Suppressor macrophage treated with lipopolysaccharide for 4 hours (primary cell): ENCODE data around the gene ITPR1.
"Not testable (repeated sequence)": the region's sequence is repeated elsewhere in the genome, so short reads cannot be mapped to it uniquely, and the experiment has no call there.

Experiments
- DNase-seq: peaks from one replicate; pipeline ENCODE4 v3.0.0-alpha.2; 2020

ITPR1 gene

GRCh38 chr3:4749567-4750002, 256.4 kb downstream of the ITPR1 start:
- DNase-seq = no peak

GRCh38 chr3:4750306-4750968, 257.3 kb downstream of the ITPR1 start:
- DNase-seq = peak; percentile 27

- DNase-seq = no peak
These were observed 257.9 kb downstream of the ITPR1 start for GRCh38 chr3:4751029-4751501.

GRCh38 chr3:4751502-4752101, 258.5 kb downstream of the ITPR1 start:
- peak; percentile 85 for DNase-seq

GRCh38 chr3:4752201-4753072, 259.3 kb downstream of the ITPR1 start:
- peak; percentile 20 for DNase-seq

- no peak for DNase-seq
These were observed 260.0 kb downstream of the ITPR1 start for GRCh38 chr3:4753073-4753691.

GRCh38 chr3:4754180-4755086, 261.3 kb downstream of the ITPR1 start:
- peak; percentile 24 for DNase-seq

GRCh38 chr3:4755566-4755965, 262.4 kb downstream of the ITPR1 start:
- DNase-seq = no peak

- no peak for DNase-seq
These were observed 263.1 kb downstream of the ITPR1 start for GRCh38 chr3:4756057-4756775.

- DNase-seq = no peak
These were observed 263.9 kb downstream of the ITPR1 start for GRCh38 chr3:4756855-4757574.

- no peak for DNase-seq
These were observed 264.6 kb downstream of the ITPR1 start for GRCh38 chr3:4757575-4758248.

GRCh38 chr3:4758249-4758860, 265.2 kb downstream of the ITPR1 start:
- DNase-seq = no peak

GRCh38 chr3:4758957-4759656, 266.0 kb downstream of the ITPR1 start:
- DNase-seq = peak; percentile 12

GRCh38 chr3:4759689-4760312, 266.7 kb downstream of the ITPR1 start:
- no peak for DNase-seq

- no peak for DNase-seq
These were observed 268.6 kb downstream of the ITPR1 start for GRCh38 chr3:4761759-4762158.

- not testable (repeated sequence) for DNase-seq
These were observed 269.5 kb downstream of the ITPR1 start for GRCh38 chr3:4762481-4763230.

- no peak for DNase-seq
These were observed 270.6 kb downstream of the ITPR1 start for GRCh38 chr3:4763604-4764247.
